ENCODE measurements around the gene MUC5B.
"Not testable (repeated sequence)": the region's sequence is repeated elsewhere in the genome, so short reads cannot be mapped to it uniquely, and the experiment has no call there.

- TF ChIP-seq CTCF (conservative IDR thresholded peaks at IDR 0.05; ENCODE audit: low read depth, low read length); EZH2 (IDR thresholded peaks at IDR 0.05; ENCODE audit: low read length, unreplicated experiment): not testable (repeated sequence)
Observed at GRCh38 chr11:1250411-1250810, 27.5 kb downstream of the MUC5B start.

All from PC-3 (cell line).